Stimulated activated CD4-positive, alpha-beta T cell treated with anti-CD3 and anti-CD28 coated beads, Interleukin-15, amount 100 ng/mL, for 1 hour (primary cell): ENCODE results near the gene MBD2.

Source experiments
- DNase-seq, 2 donors: peaks; one replicate each; pipeline ENCODE4 v3.0.0-alpha.2; 2020; ENCODE audit warnings: low read depth in 1 of 2, low spot score in 1 of 2

Gene MBD2

GRCh38 chr18:54112356-54112755 lies 112.1 kb downstream of the MBD2 start:
- DNase-seq: no peak

GRCh38 chr18:54109131-54109683 lies 115.3 kb downstream of the MBD2 start:
- no peak for DNase-seq

GRCh38 chr18:54102123-54102522 lies 122.3 kb downstream of the MBD2 start:
- DNase-seq: no peak
